HFF-Myc (cell line): ENCODE measurements around the gene METTL3.

ENCODE experiments used
- DNase-seq: peaks from one replicate; pipeline ENCODE4 v3.0.0-alpha.2; 2011; ENCODE audit warnings: low read depth; ENCODE audit errors: extremely low read depth
- H3K4me3 ChIP-seq: replicated peaks from 2 replicates; pipeline ENCODE4 v1.5.1; 2011; ENCODE audit warnings: low read depth, mild to moderate bottlenecking, control low read depth, low read length
- CTCF ChIP-seq: IDR thresholded peaks from 2 replicates; pipeline ENCODE4 v1.5.1; 2012; ENCODE audit warnings: mild to moderate bottlenecking, low read depth, low read length, control low read depth; ENCODE audit errors: missing control alignments

METTL3 gene

GRCh38 chr14:21526672-21527317 lies 15.7 kb upstream of the METTL3 start:
- no peak for DNase-seq
- peak overlapping the region; percentile 53 for H3K4me3 ChIP-seq
- TF ChIP-seq CTCF: no peak

- DNase-seq: peak; percentile 26
Measured at GRCh38 chr14:21525962-21526671, 15.0 kb upstream of the METTL3 start, which contains the start of gene SALL2. Gene SALL2 (minus strand): TSS chr14:21526346. CDS start chr14:21526127, 219 bp downstream.

GRCh38 chr14:21525571-21525961 lies 14.4 kb upstream of the METTL3 start:
- peak overlapping the region; percentile 53 for H3K4me3 ChIP-seq
- no peak for DNase-seq

More at GRCh38 chr14:21525962-21526671, 15.0 kb upstream of the METTL3 start, which contains the start of gene SALL2:
- peak within 1 kb of the TSS; percentile 53 for H3K4me3 ChIP-seq
- no peak for TF ChIP-seq CTCF

GRCh38 chr14:21524575-21525490 lies 13.7 kb upstream of the METTL3 start:
- H3K4me3 ChIP-seq: peak overlapping the region; percentile 53
- no peak for TF ChIP-seq CTCF
- no peak for DNase-seq

More at GRCh38 chr14:21525571-21525961, 14.4 kb upstream of the METTL3 start:
- no peak for TF ChIP-seq CTCF

DNA sequence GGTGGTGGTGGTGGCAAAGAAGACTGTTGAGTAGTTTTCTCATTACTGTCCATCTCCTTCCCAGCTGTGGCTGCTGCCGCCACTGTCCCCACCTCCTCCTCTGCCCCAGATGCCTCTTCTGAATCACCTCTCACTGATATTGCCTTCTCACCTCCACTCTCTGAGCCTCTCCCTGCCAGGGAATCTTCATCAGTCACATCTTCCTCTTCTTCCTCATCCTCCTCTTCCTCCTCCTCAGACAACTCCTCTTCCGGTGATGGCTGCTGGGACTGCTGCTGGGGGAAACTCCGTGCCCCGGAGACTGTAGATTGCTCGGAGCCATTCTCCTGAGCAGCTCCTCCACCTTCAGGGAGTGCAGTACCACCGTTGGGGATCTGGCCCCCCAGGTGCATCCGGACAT lies 12.1 kb upstream of the METTL3 start:
- TF ChIP-seq CTCF: no peak
- DNase-seq: no peak
- no peak overlapping the region for H3K4me3 ChIP-seq

- DNase-seq: no peak
- H3K4me3 ChIP-seq: no peak overlapping the region
- TF ChIP-seq CTCF: no peak
Measured at GRCh38 chr14:21521501-21521900, 10.4 kb upstream of the METTL3 start.
